Thyroid gland (tissue), 4 donors: Measurements from ENCODE around the gene CCDC88C.

Experiments used
- POLR2A ChIP-seq, 2 donors: fragments of 450-650 bp; IDR thresholded peaks; one replicate each; pipeline ENCODE4 v1.6.1; 2017; ENCODE audit warnings: antibody characterized with exemption in 2 of 2, mild to moderate bottlenecking in 2 of 2, moderate library complexity in 1 of 2
- TF ChIP-seq, protein P1 (sequence below), 6 experiments: fragments of 200-600 bp in 3 of 6; fragments of 450-650 bp in 3 of 6; sonication (generic) in 3 of 6; IDR thresholded peaks; one replicate each; pipeline ENCODE4 v1.5.1; 2016 to 2019; ENCODE audit warnings: antibody characterized with exemption in 6 of 6, mild to moderate bottlenecking in 2 of 6, inconsistent platforms in 1 of 6, moderate library complexity in 1 of 6

DNA sequence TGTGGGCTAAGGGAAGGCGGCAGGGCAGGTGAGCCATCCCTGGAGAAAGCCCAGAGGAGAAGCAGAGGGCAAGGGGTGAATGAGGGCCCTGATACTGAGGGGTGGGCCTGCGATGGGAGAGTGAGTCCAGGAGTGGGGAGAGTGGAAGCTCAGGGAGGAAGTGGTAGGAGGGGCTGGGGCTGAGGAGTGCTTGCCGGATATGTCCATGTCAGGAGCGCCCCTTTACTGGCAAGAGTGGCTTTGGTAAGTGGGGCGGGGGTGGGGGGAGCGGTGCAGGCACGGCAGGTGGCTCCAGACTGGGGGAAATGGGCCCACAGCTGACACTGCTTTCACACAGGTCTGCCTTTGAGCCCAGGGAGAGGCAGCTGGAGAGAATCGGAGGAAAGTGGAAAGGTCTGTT is 86.8 kb downstream of the CCDC88C start:
- TF ChIP-seq, protein P1, sequence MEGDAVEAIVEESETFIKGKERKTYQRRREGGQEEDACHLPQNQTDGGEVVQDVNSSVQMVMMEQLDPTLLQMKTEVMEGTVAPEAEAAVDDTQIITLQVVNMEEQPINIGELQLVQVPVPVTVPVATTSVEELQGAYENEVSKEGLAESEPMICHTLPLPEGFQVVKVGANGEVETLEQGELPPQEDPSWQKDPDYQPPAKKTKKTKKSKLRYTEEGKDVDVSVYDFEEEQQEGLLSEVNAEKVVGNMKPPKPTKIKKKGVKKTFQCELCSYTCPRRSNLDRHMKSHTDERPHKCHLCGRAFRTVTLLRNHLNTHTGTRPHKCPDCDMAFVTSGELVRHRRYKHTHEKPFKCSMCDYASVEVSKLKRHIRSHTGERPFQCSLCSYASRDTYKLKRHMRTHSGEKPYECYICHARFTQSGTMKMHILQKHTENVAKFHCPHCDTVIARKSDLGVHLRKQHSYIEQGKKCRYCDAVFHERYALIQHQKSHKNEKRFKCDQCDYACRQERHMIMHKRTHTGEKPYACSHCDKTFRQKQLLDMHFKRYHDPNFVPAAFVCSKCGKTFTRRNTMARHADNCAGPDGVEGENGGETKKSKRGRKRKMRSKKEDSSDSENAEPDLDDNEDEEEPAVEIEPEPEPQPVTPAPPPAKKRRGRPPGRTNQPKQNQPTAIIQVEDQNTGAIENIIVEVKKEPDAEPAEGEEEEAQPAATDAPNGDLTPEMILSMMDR (IDR thresholded peaks at IDR 0.05), result no peak
- TF ChIP-seq POLR2A (IDR thresholded peaks at IDR 0.05), result no peak
